Measurements from ENCODE around the gene EPHA3.

EPHA3 gene

GRCh38 chr3:89234620-89235019 is 127.2 kb downstream of the EPHA3 start:
- no peak overlapping the region for H3K4me3 ChIP-seq (ENCODE audit: low read depth in 1 of 2, low read length in 2 of 2)
- no peaks in the 10 kb centered on the region for H3K36me3 ChIP-seq (ENCODE audit: control insufficient read depth in 1 of 2, insufficient read depth in 2 of 2, low read length in 2 of 2)
- no peaks in the 10 kb centered on the region for H3K27me3 ChIP-seq (ENCODE audit: low read depth, low read length)

DNA sequence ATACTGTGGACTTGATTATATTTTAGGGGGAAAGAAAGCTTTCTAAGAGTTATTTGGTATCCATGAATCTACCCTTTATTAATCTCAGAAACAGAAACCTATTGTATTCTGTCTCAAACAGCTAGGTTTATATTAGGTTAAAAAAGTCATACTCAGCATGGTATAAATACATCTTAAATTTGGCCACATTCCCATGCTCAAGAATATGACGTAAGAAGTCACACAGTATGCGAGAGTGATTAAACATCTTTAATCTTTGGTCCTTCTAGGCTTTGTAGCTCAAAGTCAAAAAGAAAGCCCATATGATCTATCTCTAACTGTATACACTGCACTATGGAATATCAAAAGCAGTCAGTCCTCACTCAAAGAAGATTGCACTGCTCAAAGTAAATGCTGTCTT is 131.4 kb downstream of the EPHA3 start:
- Histone ChIP-seq H3K9me3 (ENCODE audit: control insufficient read depth in 1 of 2, low read length in 2 of 2) (no peaks in the 10 kb centered on the region), H3K4me3 (ENCODE audit: low read depth in 1 of 2, low read length in 2 of 2) (no peak overlapping the region), H3K27me3 (ENCODE audit: low read depth, low read length) (no peaks in the 10 kb centered on the region), H3K36me3 (ENCODE audit: control insufficient read depth in 1 of 2, insufficient read depth in 2 of 2, low read length in 2 of 2) (no peaks in the 10 kb centered on the region), H3K4me1 (ENCODE audit: control insufficient read depth in 1 of 2, insufficient read depth in 2 of 2, low read length in 2 of 2) (no peaks in the 10 kb centered on the region), H3K27ac (ENCODE audit: low read length) (no peak overlapping the region)

More at GRCh38 chr3:89234620-89235019, 127.2 kb downstream of the EPHA3 start:
- no peak overlapping the region for H3K27ac ChIP-seq (ENCODE audit: low read length)
- no peaks in the 10 kb centered on the region for H3K4me1 ChIP-seq (ENCODE audit: control insufficient read depth in 1 of 2, insufficient read depth in 2 of 2, low read length in 2 of 2)
- no peaks in the 10 kb centered on the region for H3K9me3 ChIP-seq (ENCODE audit: control insufficient read depth in 1 of 2, low read length in 2 of 2)

DNA sequence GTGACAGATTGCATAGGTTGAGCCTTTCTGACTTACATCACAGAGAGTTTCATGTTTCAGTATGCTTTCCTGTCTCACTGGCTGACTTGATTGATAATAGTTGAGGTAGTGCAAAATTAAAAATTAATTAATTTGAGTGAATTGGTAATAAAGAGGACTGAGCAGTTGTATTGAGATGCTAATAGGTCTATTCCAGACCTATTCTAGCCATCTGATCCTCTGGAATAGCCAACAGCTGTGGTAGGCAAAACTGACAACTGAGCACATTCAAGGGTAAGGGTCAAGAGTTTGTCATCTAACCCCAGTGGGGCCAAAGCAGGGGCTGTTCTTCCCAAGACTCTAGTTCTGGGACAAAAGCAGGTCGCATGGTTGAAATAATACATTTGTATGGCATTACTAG is 132.4 kb downstream of the EPHA3 start:
- no peaks in the 10 kb centered on the region for H3K9me3 ChIP-seq (ENCODE audit: control insufficient read depth in 1 of 2, low read length in 2 of 2)
- no peak overlapping the region for H3K4me3 ChIP-seq (ENCODE audit: low read depth in 1 of 2, low read length in 2 of 2)
- H3K27me3 ChIP-seq (ENCODE audit: low read depth, low read length): no peaks in the 10 kb centered on the region
- no peaks in the 10 kb centered on the region for H3K36me3 ChIP-seq (ENCODE audit: control insufficient read depth in 1 of 2, insufficient read depth in 2 of 2, low read length in 2 of 2)
- no peak overlapping the region for H3K27ac ChIP-seq (ENCODE audit: low read length)
- H3K4me1 ChIP-seq (ENCODE audit: control insufficient read depth in 1 of 2, insufficient read depth in 2 of 2, low read length in 2 of 2): no peaks in the 10 kb centered on the region

DNA sequence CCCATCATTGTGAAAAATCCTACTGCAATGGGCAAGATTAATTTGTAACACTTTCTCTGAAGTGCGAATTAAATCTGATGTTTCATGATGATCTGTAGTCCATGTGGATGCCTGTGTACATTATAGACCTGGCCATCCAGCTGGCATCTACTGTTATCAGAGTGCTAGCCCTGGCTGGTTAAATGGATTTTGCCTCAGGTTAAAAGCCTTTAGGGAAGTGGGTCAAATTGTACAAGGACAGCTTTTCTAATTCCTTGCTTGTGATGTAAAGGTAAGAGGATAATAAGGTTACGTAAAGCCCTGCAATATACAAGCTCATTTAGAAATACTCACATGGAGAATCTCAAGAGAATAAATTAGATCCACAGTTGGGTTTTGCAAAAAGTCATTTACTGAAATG is 138.2 kb downstream of the EPHA3 start:
- Histone ChIP-seq H3K9me3 (ENCODE audit: control insufficient read depth in 1 of 2, low read length in 2 of 2) (no peaks in the 10 kb centered on the region), H3K36me3 (ENCODE audit: control insufficient read depth in 1 of 2, insufficient read depth in 2 of 2, low read length in 2 of 2) (no peaks in the 10 kb centered on the region), H3K4me3 (ENCODE audit: low read depth in 1 of 2, low read length in 2 of 2) (no peak overlapping the region), H3K4me1 (ENCODE audit: control insufficient read depth in 1 of 2, insufficient read depth in 2 of 2, low read length in 2 of 2) (no peaks in the 10 kb centered on the region), H3K27ac (ENCODE audit: low read length) (no peak overlapping the region), H3K27me3 (ENCODE audit: low read depth, low read length) (no peaks in the 10 kb centered on the region)

DNA sequence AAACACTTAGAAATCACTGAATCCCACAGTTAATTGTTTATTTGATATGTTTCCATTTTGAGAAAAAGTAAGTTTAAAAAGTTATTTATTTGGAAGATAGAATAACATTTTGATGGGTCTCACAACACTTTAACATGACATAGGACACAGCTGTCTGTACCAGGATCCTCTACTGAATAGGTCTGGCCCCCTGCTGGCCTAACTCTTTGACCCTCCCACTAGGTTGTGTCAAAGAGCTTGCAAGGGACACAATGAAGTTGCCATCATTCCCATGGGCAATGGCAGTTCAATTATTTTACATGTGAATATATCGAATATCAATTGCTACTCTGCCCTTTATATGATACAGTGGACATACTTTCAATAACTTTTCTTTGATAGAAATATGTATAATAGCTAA is 138.9 kb downstream of the EPHA3 start:
- H3K36me3 ChIP-seq (ENCODE audit: control insufficient read depth in 1 of 2, insufficient read depth in 2 of 2, low read length in 2 of 2): no peaks in the 10 kb centered on the region
- no peaks in the 10 kb centered on the region for H3K27me3 ChIP-seq (ENCODE audit: low read depth, low read length)
- H3K27ac ChIP-seq (ENCODE audit: low read length): no peak overlapping the region
- no peaks in the 10 kb centered on the region for H3K4me1 ChIP-seq (ENCODE audit: control insufficient read depth in 1 of 2, insufficient read depth in 2 of 2, low read length in 2 of 2)
- no peaks in the 10 kb centered on the region for H3K9me3 ChIP-seq (ENCODE audit: control insufficient read depth in 1 of 2, low read length in 2 of 2)
- H3K4me3 ChIP-seq (ENCODE audit: low read depth in 1 of 2, low read length in 2 of 2): no peak overlapping the region

DNA sequence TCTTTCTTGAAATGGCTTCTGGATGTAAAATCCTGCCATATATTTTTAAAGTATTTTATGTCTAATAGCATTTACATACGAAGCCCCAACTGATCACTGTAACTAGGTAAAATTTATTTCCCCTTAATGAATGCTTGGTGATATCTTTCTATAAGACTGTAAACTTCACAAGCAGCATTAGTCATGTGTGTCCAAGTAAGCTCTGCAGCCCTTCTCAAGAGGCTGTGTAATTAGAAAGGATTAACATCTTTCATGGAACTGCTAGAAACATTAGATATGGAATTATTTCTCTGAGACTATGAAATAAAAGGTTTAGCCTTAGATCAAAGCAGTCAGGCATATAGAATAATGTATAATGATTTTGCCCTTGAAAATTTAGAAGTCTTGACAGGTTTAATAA is 143.3 kb downstream of the EPHA3 start:
- Histone ChIP-seq H3K27me3 (ENCODE audit: low read depth, low read length) (no peaks in the 10 kb centered on the region), H3K4me3 (ENCODE audit: low read depth in 1 of 2, low read length in 2 of 2) (no peak overlapping the region), H3K9me3 (ENCODE audit: control insufficient read depth in 1 of 2, low read length in 2 of 2) (no peaks in the 10 kb centered on the region), H3K4me1 (ENCODE audit: control insufficient read depth in 1 of 2, insufficient read depth in 2 of 2, low read length in 2 of 2) (no peaks in the 10 kb centered on the region), H3K36me3 (ENCODE audit: control insufficient read depth in 1 of 2, insufficient read depth in 2 of 2, low read length in 2 of 2) (no peaks in the 10 kb centered on the region), H3K27ac (ENCODE audit: low read length) (no peak overlapping the region)

DNA sequence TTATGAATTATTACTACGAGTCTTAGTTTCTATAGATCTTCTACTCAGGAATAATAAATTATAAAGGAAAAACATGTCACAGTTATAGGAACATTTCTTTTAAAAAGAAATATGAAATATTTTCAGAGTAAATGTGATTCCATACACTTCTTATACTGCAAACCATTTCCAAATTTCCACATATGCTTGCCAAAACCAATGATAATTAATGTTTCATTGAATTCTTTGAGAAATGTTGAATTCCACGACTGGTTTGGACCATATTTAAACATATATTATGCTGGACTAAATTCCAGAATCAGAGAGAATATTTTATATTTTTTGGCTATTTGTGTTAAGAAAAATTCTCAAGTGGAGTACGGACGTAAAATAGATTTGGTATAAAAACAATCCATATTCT is 144.6 kb downstream of the EPHA3 start:
- H3K4me1 ChIP-seq (ENCODE audit: control insufficient read depth in 1 of 2, insufficient read depth in 2 of 2, low read length in 2 of 2): no peaks in the 10 kb centered on the region
- no peaks in the 10 kb centered on the region for H3K9me3 ChIP-seq (ENCODE audit: control insufficient read depth in 1 of 2, low read length in 2 of 2)
- no peak overlapping the region for H3K27ac ChIP-seq (ENCODE audit: low read length)

DNA sequence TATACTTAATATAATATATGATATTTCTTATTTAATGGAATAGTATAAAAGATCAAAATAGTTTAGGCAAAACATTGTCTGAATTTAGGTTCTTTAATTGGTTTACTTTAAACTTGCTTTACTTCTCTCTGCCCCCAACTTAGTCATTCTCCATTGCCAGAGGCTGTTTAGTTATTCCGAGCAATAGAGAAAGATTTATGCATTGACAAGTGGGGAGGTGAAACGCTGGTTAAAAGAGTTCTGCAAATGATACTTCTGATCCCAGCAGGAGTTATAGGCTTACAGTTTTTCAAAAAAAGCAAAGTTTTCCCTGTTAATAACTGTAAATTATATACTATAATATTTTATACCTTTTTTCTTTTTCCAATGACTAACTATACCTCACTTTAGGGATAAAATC is 145.4 kb downstream of the EPHA3 start:
- no peak overlapping the region for H3K4me3 ChIP-seq (ENCODE audit: low read depth in 1 of 2, low read length in 2 of 2)
- H3K4me1 ChIP-seq (ENCODE audit: control insufficient read depth in 1 of 2, insufficient read depth in 2 of 2, low read length in 2 of 2): no peaks in the 10 kb centered on the region
- no peaks in the 10 kb centered on the region for H3K36me3 ChIP-seq (ENCODE audit: control insufficient read depth in 1 of 2, insufficient read depth in 2 of 2, low read length in 2 of 2)

More for the DNA sequence above, 144.6 kb downstream of the EPHA3 start:
- Histone ChIP-seq H3K36me3 (ENCODE audit: control insufficient read depth in 1 of 2, insufficient read depth in 2 of 2, low read length in 2 of 2) (no peaks in the 10 kb centered on the region), H3K4me3 (ENCODE audit: low read depth in 1 of 2, low read length in 2 of 2) (no peak overlapping the region), H3K27me3 (ENCODE audit: low read depth, low read length) (no peaks in the 10 kb centered on the region)

GRCh38 chr3:89256395-89256794 is 149.0 kb downstream of the EPHA3 start:
- Histone ChIP-seq H3K27me3 (ENCODE audit: low read depth, low read length) (no peaks in the 10 kb centered on the region), H3K36me3 (ENCODE audit: control insufficient read depth in 1 of 2, insufficient read depth in 2 of 2, low read length in 2 of 2) (no peaks in the 10 kb centered on the region), H3K27ac (ENCODE audit: low read length) (no peak overlapping the region), H3K9me3 (ENCODE audit: control insufficient read depth in 1 of 2, low read length in 2 of 2) (no peaks in the 10 kb centered on the region), H3K4me1 (ENCODE audit: control insufficient read depth in 1 of 2, insufficient read depth in 2 of 2, low read length in 2 of 2) (no peaks in the 10 kb centered on the region), H3K4me3 (ENCODE audit: low read depth in 1 of 2, low read length in 2 of 2) (no peak overlapping the region)

More for the DNA sequence above, 145.4 kb downstream of the EPHA3 start:
- H3K27ac ChIP-seq (ENCODE audit: low read length): no peak overlapping the region
- no peaks in the 10 kb centered on the region for H3K9me3 ChIP-seq (ENCODE audit: control insufficient read depth in 1 of 2, low read length in 2 of 2)
- no peaks in the 10 kb centered on the region for H3K27me3 ChIP-seq (ENCODE audit: low read depth, low read length)

DNA sequence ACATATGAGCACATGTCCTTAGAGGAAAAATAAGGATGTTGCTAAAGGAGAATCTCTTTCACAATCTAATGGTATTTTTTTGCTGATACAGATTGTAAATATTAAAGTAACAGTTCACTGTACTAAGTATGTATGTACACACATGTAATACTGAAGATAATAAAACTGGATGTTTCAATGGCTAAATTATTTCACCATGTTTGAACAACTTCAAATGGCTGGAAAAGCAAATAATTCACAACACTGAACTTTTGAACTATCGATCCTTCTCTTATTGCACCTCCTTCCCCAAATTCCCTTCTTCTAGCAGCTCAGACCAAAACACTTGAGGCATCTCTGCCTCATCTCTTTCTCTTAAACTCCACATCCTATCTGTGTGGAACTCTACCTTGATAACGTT is 149.5 kb downstream of the EPHA3 start:
- H3K27me3 ChIP-seq (ENCODE audit: low read depth, low read length): no peaks in the 10 kb centered on the region
- H3K9me3 ChIP-seq (ENCODE audit: control insufficient read depth in 1 of 2, low read length in 2 of 2): no peaks in the 10 kb centered on the region

GRCh38 chr3:89260721-89261120 is 153.3 kb downstream of the EPHA3 start:
- Histone ChIP-seq H3K9me3 (ENCODE audit: control insufficient read depth in 1 of 2, low read length in 2 of 2) (no peaks in the 10 kb centered on the region), H3K27ac (ENCODE audit: low read length) (no peak overlapping the region), H3K27me3 (ENCODE audit: low read depth, low read length) (no peaks in the 10 kb centered on the region), H3K4me3 (ENCODE audit: low read depth in 1 of 2, low read length in 2 of 2) (no peak overlapping the region), H3K4me1 (ENCODE audit: control insufficient read depth in 1 of 2, insufficient read depth in 2 of 2, low read length in 2 of 2) (no peaks in the 10 kb centered on the region), H3K36me3 (ENCODE audit: control insufficient read depth in 1 of 2, insufficient read depth in 2 of 2, low read length in 2 of 2) (no peaks in the 10 kb centered on the region)

More for the DNA sequence above, 149.5 kb downstream of the EPHA3 start:
- Histone ChIP-seq H3K36me3 (ENCODE audit: control insufficient read depth in 1 of 2, insufficient read depth in 2 of 2, low read length in 2 of 2) (no peaks in the 10 kb centered on the region), H3K27ac (ENCODE audit: low read length) (no peak overlapping the region), H3K4me1 (ENCODE audit: control insufficient read depth in 1 of 2, insufficient read depth in 2 of 2, low read length in 2 of 2) (no peaks in the 10 kb centered on the region), H3K4me3 (ENCODE audit: low read depth in 1 of 2, low read length in 2 of 2) (no peak overlapping the region)

- Histone ChIP-seq H3K27ac (ENCODE audit: low read length) (no peak overlapping the region), H3K27me3 (ENCODE audit: low read depth, low read length) (no peaks in the 10 kb centered on the region), H3K4me3 (ENCODE audit: low read depth in 1 of 2, low read length in 2 of 2) (no peak overlapping the region), H3K4me1 (ENCODE audit: control insufficient read depth in 1 of 2, insufficient read depth in 2 of 2, low read length in 2 of 2) (no peaks in the 10 kb centered on the region), H3K9me3 (ENCODE audit: control insufficient read depth in 1 of 2, low read length in 2 of 2) (no peaks in the 10 kb centered on the region), H3K36me3 (ENCODE audit: control insufficient read depth in 1 of 2, insufficient read depth in 2 of 2, low read length in 2 of 2) (no peaks in the 10 kb centered on the region)
Measured at GRCh38 chr3:89261673-89262072, 154.3 kb downstream of the EPHA3 start.
